Measurements from ENCODE around the gene DNAJB9. TPM values are rescaled to one million over a fixed set of nuclear protein-coding genes. Genes with fewer than 3 reads are reported as not detected.

Gene DNAJB9
- total RNA-seq, 2 donors from 2014 or later = 7.8 to 24.7 TPM

- H3K9me3 ChIP-seq = no peaks in the 10 kb centered on the region
- no peaks in the 10 kb centered on the region for H3K36me3 ChIP-seq
- H3K9ac ChIP-seq (ENCODE audit: low read depth in 2 of 2, low read length in 2 of 2) = no peak overlapping the region
- intact Hi-C loops (cut with DNase I) = no loop called here
- H3K27me3 ChIP-seq = no peaks in the 10 kb centered on the region
- no peaks in the 10 kb centered on the region for H3K4me1 ChIP-seq
- no peak overlapping the region for H3K27ac ChIP-seq
- no peak for TF ChIP-seq CTCF (IDR thresholded peaks at IDR 0.05)
- H3K4me3 ChIP-seq = no peak overlapping the region
- DNase-seq = no peak
These were observed 45.2 kb downstream of the DNAJB9 start for GRCh38 chr7:108614896-108615295.

GRCh38 chr7:108618056-108618455 lies 48.4 kb downstream of the DNAJB9 start:
- H3K27me3 ChIP-seq = no peaks in the 10 kb centered on the region

DNA sequence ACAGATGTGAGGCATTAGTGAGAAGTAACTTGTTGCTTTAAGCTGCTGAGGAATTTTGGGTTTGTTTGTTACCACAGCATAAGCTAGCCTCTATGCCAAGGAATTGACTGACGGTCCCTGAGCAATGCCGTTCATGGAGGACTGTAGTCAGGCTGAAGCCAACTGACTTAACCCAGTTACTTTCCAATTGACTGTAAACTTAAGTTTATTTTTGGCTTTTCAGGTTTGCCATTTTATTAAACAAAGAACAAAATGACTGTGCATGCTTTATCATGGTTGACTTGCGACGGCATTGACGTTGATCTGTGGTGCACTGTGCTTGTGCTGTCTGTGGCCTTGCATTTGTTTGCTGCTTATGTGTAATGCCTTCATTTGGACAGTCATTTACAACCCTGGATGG lies 53.5 kb downstream of the DNAJB9 start:
- Histone ChIP-seq H3K36me3 (no peaks in the 10 kb centered on the region), H3K4me3 (no peak overlapping the region), H3K9ac (ENCODE audit: low read depth in 2 of 2, low read length in 2 of 2) (no peak overlapping the region), H3K4me1 (no peaks in the 10 kb centered on the region), H3K9me3 (no peaks in the 10 kb centered on the region), H3K27ac (no peak overlapping the region), H3K27me3 (no peaks in the 10 kb centered on the region)
- no peak for TF ChIP-seq CTCF (IDR thresholded peaks at IDR 0.05)
- DNase-seq = no peak
- intact Hi-C loops (cut with DNase I) = no loop called here

More at GRCh38 chr7:108618056-108618455, 48.4 kb downstream of the DNAJB9 start:
- H3K9ac ChIP-seq (ENCODE audit: low read depth in 2 of 2, low read length in 2 of 2) = no peak overlapping the region
- no peaks in the 10 kb centered on the region for H3K9me3 ChIP-seq
- no peaks in the 10 kb centered on the region for H3K36me3 ChIP-seq
- no peak overlapping the region for H3K4me3 ChIP-seq
- no peak for TF ChIP-seq CTCF (IDR thresholded peaks at IDR 0.05)
- H3K4me1 ChIP-seq = no peaks in the 10 kb centered on the region
- no peak for DNase-seq
- intact Hi-C loops (cut with DNase I) = no loop called here
- no peak overlapping the region for H3K27ac ChIP-seq

Other genes with a start within 250 kb of the DNAJB9 start
- 1 to 10 TPM in 1 of 2 donors, under 1 TPM in 1; 0.42 to 1.1 TPM for gene NRCAM, start 113.4 kb upstream of the DNAJB9 start, total RNA-seq
- gene PNPLA8, start 43.7 kb upstream of the DNAJB9 start, total RNA-seq = 10 to 100 TPM; 14.1 to 28.8 TPM
- 10 to 100 TPM; 15.7 to 18.0 TPM for gene THAP5, start 168 bp upstream of the DNAJB9 start, total RNA-seq

All from colonic mucosa (tissue), 4 donors.